NT2/D1 (cell line): ENCODE results near the gene GLIPR1L2.

Source experiments
- SUZ12 ChIP-seq: IDR thresholded peaks from 2 replicates; pipeline ENCODE4 v1.6.1; 2011; ENCODE audit not compliant: insufficient read length, insufficient read depth; ENCODE audit errors: extremely low read depth
- YY1 ChIP-seq: IDR thresholded peaks from 2 replicates; pipeline ENCODE4 v1.6.1; 2011; ENCODE audit not compliant: insufficient read length, insufficient read depth
- ZNF274 ChIP-seq: IDR thresholded peaks from 2 replicates; pipeline ENCODE4 v1.6.1; 2011; ENCODE audit warnings: mild to moderate bottlenecking, low read depth, low read length

GRCh38 chr12:75457191-75457590 lies 66.3 kb downstream of the GLIPR1L2 start:
- TF ChIP-seq ZNF274, result no peak
- TF ChIP-seq YY1, result no peak
- TF ChIP-seq SUZ12, result no peak
